SKM-1 (cell line): ENCODE measurements around the gene TNFAIP1.
"Not testable (repeated sequence)": the region's sequence is repeated elsewhere in the genome, so short reads cannot be mapped to it uniquely, and the experiment has no call there.

Experiments
- DNase-seq: peaks from one replicate; lab custom pipeline; 2025; ENCODE audit not compliant: unreplicated experiment; lab: John Stamatoyannopoulos, UW

TNFAIP1 gene

DNA sequence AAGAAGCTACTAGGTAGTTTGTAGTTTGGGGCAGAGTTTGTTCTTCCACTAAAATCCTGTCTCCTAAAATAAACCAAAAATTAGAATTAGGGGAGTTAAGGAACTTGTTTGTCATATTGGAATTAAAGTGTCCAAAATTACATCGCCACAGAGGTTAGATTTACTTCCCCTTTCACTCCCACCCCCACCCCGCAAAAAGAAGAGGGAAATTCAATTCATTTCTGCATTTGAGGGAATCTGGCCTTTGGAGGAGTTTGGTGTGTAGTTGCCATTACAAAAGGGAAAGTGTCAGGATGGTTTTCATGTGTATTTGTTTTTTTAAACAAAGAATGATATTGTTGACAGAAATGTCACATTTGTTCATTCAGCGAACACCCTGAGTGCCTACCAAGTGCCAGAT lies 10.8 kb upstream of the TNFAIP1 start:
- DNase-seq, result no peak

DNA sequence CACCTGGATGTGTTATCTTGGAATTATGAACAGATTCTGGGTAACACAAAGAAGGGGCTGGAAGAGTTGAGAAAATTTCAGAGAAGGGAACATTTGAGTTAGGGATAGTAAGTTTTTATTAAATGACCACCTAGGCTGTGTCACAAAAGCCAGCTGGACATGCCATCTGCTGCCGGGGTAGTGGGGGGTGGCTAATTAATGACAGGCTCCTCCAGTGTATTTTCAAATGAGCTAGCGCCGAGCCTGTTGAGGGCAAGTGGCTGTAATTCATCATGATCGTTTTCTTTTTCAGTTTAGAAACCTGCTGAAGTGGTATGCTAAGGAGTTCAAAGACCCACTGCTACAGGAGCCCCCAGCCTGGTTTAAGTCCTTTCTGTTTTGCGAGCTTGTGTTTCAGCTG lies 10.3 kb upstream of the TNFAIP1 start:
- DNase-seq, result no peak

DNA sequence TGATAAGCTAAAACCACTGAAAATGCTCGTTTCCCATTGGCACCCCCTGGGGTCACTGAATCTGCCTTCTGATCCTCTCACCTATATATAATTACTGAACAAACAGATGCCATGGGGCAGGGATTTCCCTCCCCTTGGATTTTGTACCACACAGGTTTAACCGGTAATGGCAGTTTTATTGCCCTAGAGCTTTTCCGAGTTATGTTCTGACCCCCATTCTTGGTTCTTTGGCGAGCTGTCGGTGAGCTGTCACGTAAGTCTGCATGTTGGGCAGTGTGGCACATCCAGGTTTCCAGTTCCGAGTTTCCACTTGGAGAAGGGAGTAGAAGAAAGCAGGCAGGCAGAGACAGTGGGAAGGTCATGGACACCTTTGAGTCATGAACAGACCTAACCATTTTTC lies 9.4 kb upstream of the TNFAIP1 start:
- DNase-seq, result no peak

DNA sequence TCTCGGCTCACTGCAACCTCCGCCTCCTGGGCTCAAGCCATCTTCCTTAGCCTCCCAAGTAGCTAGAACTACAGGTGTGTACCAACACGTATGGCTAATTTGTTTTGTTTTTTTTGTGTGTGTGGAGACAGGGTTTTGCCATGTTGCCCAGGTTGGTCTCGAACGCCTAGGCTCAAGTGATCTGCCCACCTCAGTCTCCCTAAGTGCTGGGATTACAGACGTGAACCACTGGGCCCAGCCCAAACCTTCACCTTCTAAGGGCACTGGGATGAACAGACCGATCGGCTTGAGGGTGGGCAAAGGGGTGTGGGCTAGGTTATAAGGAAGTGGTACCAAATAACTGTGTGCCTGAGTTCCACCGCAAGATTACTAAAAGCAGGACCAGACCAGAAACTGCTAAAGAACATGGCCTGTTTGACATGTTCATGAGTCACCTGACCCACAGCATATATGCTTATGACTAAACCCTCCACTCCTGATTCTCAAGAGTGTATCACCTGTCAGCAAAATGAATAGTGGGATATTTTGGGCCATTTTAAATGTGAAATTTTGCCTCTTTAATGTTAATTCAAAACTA lies 8.4 kb upstream of the TNFAIP1 start:
- no peak for DNase-seq

DNA sequence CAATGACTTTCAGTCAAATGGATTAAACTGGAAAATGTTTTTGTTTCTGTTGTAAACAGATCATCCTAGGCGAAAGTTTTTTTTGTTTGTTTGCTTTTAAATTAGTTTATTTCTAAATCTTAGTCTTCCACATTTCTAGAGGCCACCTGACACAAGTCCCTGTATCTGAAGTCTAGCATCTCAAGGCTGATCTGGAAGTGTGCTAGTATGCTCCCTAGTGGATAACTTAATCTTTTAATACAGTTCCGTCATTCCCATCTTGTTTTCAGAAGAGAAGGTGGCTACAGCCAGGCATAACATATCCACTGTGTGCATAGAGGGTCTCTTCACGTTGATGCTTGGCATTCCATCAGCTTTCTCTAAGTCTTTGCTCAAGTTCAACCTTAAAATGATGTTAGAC lies 7.9 kb upstream of the TNFAIP1 start:
- DNase-seq, result no peak

DNA sequence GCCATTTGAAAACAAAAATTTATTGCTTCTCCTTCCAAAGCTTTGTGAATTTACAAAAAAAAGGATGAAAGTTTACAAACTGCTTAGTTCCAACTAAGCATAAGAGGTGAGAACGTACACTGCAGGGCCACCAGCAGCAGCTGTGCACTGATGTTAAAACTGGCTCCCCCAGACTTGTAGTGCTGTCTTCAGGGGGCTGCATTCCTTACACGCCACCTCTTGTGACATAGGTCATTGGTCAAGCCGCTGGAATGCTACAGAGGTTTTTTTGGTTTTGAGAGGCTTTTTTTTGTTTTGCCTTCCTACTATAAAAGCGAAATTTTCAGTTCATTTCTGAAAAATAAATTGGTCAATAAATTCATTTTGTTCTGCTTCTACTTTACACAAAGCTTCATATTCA lies 7.2 kb upstream of the TNFAIP1 start:
- no peak for DNase-seq

DNA sequence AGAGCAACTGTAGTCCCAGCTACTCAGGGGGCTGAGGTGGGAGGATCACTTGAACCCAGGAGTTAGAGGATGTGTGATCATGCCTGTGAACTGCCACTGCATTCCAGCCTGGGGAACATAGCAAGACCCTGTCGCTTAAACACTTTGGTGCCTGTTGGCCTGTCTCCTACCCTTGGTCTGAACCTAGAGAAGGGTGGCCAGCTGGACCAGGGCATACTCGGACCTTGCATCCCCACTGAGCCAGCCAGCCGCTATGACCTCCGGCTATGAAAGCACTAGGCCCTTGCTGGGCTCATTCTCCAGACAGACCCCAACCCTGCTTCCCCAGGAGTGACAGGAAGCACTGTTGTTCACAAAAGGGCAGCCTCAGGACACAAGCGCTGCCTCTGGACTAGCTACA lies 4.9 kb upstream of the TNFAIP1 start:
- no peak for DNase-seq

DNA sequence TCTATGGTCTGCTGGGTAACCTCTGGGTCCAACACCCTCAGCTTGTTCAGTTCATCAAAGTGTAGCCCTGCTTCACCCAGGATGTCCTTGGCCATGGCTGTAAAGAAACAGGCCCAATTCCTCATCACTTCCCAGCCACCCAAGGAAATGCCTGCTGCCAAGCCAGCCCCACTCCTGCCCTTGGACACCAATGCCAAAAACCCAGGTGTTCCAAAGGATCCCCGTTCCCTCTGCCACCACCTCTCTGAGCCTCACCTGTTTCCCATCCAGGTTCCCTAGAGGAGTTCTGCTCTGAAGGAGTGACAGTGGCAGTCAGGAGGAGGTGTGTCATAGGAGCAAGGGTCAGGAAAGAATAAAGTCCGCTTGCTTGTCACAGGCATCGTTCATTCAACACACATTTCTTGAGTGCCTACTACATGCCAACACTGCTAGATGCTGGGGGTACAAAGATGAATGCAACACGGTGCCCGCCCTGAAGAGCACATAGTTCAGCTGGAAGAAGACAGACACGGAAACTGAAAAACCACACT lies 3.6 kb upstream of the TNFAIP1 start:
- DNase-seq, result no peak

DNA sequence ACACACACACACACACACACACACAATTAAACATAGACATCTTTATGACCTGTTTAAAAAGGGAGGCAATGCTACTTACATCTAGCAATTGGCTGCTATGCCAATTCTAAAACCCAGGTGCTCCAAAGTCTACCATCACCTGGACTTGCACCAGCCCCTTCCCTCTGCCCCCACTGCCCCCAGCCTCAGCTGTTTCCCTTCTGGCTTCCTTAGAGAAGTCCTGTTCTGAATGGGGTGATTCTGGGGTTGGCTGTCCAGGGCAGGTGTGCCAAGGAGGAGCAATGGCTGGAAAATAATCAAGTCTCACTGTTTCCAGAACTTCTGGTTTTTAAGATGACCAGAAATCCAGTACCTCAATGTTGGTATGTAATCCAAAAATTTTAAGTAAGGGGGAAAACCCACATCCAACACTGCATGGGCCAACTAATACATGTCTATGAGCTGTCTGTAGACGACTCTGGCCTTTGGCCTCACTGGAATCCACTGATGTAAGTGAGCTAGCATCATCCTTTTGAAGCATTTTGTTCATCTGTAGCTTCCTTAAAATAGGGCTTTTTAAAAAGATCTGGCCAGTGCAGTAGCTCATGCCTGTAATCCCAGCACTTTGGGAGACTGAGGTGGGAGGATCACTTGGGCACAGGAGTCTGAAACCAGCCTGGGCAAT lies 2.3 kb upstream of the TNFAIP1 start:
- no peak for DNase-seq

DNA sequence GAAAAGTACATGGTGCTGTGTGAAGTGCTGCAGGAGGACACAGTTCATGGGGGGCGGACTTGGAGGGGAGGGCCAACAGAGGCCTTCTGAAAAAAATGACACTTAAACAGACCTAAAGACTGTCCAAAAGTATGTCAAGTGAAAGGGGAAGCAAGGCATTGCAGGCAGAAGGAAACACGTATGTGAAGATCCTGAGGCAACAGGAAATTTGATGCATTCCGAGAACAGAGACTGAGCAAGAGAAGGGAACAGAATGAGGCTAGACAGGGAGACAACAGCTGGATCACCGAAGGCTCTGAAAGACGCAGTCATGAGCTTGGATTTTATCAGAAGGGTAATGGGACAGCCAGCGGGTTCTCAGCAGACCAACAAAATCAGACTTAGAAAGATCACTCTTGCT lies 1.4 kb upstream of the TNFAIP1 start:
- DNase-seq, result no peak

DNA sequence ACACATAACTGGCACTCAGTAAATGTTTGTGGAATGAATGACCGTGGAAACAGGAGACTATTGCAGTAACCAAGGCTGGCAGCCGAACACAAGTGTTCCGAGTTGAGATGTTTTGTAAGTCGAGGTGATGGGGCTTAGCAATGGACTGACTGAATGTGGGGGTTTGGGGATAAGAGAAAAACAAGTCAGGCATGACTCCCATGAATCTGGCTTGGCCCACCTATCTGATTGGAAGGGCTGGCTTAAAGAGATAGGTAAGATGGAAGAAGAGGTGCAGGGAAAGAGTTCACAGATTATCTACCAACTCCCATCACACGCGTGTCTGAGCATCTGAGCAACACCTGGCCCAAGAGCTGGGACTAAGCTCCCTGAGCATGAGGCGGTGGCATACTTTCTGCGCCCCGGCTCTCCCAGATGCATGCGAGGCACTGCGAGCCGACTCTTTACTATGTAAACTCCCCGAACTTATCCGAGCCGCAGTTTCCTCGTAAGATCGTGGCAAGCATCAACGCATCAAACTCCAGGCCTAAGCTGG lies 828 bp upstream of the TNFAIP1 start:
- no peak for DNase-seq

DNA sequence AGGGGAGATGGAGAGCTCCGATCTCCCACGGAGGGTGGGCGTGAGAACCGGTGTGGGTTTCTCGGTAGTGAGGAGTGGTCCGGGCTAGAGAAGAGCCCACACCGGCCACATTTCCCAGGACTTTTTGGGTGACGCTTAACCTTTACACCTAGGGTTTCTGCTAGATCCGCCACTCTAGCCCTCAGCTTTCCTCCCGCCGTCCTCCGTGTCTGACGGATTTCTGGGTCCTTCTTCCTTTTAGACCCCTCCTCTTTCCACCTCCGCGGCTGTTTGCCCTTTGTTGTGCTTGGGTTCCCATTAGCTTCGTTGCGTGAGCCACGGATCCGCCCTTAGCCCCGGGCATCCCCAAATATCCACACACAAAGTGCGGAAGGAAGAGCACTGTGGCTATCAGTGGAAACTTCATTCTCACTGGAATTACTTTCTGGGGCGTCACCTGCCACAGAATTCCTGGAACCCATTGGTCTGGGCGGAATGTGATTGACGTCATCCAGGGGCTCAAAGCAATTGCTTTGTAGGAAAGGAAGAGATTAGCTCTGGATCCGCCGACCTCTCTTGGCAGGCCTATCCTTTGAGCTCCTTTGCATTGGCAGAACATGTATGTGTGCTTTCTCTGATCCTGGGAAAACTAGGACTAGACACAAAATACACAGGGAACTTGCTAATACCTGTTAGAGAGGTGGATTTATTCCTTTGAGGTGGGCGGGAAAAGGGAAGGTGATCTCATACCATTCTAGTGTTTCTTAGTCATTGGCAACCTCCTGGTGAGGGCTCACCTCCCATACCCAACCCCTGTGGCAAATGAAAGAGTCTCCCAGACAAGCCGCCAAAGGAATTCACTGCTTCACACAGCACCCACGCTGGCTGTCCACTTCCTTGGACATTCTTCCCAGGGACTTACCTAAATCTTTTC lies 654 bp downstream of the TNFAIP1 start:
- DNase-seq, result no peak

DNA sequence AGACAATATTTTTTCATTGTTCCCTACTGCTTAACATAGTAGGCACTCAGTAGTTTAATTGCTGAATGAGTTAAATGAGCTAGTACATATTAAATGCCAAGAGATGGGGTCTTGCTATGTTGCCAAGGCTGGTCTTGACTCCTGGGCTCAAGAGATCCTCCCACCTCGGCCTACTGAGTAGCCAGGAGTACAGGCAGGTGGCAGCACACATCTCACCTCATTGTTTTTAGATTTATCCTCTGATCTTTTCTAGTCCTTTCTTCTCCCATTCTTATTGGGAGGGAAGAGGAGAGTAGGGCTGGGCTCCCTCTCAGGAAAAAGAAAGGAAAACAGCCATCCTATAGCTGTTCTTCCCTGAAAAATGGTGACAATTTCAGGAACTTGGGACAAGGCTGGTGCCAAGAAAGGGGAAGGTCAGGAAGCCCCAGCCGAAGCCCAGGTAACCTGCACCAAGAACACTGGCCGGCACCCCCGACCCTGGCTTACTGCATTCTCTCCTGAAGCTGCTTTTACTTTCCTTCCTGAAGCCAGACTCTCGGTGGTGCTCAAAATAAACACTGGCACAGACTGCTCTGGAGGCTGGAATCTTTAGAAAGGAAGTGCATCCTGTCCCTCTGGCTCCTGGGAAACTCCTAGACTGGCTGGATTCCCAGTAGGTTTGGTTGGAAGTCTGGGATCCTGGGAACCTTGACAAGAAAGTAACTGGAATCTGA lies 2.7 kb downstream of the TNFAIP1 start:
- DNase-seq, result no peak

DNA sequence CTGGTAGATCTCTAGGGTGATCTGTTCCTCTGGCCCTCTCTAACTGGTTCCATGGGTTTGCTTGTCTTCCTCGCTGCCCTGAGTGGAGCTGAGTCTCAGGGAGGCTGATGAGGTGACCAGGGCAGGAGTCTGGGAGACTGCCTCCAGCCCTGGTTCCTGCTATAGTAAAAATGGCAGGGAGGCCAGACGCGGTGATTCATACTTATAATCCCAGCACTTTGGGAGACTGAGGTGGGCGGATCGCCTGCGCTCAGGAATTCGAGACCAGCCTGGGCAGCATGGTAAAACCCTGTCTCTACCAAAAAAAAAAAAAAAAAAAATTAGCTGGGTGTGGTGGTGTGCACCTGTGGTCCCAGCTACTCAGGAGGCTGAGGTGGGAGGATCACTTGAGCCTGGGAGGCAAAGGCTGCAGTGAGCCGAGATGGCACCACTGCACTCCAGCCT lies 3.2 kb downstream of the TNFAIP1 start:
- DNase-seq, result not testable (repeated sequence)

DNA sequence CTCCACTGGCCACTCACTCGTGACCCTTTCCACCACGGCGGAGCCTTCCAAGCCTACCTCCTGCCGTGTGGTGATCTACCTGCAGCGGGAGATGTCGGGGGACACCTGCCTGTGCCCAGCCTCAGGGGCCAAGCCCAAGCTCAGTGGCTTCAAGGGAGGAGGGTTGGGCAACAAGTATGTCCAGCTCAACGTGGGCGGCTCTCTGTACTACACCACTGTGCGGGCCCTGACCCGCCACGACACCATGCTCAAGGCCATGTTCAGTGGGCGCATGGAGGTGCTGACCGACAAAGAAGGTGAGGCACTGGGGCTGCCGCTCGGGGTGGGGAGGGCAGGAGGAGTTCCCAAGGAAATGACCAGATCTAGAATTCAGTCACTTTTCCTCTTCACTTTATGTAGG lies 3.9 kb downstream of the TNFAIP1 start:
- no peak for DNase-seq

DNA sequence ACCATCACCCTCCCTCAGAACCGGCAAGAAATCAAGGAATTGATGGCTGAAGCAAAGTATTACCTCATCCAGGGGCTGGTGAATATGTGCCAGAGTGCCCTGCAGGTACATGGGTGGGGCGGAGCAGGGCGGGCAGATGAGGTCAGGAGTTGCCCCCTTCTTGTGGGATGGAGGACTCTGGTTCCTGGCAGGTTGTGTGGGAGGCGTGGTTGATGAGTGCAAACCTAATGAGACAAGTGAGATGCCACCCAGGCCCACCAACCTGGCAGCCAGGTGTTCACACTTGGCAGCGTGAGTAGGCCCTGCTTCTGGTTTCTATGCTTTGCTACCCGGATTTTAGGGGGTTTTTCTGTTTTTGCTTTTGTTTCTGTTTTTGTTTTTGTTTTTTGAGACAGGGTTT lies 4.8 kb downstream of the TNFAIP1 start:
- DNase-seq, result no peak

DNA sequence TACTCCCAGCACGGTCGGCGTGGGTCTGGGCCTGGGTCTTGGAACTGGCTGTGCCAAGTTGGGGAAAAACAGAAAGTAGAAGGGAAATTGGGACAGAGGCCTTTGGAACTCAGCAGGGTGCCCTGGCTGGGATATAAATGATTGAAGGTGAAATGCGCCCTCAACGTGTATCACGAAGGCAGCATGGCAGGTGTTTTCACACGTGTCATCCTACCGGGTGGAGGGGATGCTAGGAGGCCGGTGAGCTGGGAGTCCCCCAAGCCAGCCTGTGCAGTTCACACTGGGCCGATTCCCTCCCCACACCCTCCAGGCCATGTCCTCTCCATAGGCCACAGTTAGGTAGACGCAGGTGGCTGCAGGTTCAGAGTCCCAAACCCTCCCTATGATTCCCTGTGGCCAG lies 6.0 kb downstream of the TNFAIP1 start:
- no peak for DNase-seq

DNA sequence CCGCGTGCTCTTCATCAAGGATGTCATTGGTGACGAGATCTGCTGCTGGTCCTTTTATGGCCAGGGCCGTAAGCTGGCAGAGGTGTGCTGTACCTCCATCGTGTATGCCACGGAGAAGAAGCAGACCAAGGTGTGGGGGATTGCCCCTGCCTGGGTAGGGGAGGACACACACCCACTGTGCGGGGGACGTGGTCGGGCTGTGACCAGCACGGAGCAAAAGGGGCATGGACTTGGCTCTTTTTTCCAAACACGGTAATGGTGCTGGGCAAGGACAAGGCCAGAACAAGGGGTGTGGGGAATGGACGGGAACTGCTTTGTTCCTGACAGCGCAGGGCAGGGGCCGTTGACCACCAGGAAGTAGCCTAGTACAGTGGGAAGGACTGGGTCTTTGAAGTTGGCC lies 6.8 kb downstream of the TNFAIP1 start:
- no peak for DNase-seq

DNA sequence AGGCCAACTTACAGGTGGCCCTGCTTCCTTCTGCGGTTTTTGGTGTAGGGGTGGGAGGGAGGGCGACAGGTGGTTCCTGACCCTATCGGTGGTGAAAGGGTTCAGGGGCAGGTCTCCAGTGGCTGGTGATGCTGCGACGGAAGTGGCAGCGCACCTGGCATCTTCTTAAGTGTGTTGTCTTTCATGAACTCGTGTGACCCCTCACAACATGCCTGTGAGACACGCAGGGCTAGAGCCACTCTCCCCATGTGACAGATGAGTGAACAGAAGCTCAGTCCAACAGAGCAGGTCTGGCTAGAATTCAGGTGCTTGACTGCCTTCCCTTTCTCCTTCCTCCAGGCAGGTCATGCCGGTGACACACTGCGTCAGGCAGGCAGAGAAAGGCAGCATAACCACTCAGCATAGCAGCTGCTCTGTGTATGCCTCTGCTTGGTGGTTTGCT lies 8.0 kb downstream of the TNFAIP1 start:
- DNase-seq, result no peak

DNA sequence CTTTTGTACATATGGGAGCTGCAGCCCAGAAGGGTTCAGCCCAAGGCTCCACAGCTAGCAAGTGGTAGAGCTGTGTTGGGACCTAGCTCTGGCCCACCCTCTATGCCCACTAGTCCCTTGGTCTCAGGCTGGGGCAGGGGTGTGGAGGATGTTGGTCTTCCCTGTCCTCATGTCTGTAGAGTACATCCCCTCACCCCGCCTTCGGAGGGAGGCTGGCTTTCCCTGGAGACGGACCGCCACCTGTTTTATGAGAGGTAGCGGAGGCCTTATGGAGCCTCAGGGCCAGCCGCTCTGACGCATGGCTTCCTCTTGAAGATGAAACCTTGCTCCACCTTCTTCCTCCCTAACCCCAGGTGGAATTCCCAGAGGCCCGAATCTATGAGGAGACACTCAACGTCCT lies 8.4 kb downstream of the TNFAIP1 start:
- no peak for DNase-seq

DNA sequence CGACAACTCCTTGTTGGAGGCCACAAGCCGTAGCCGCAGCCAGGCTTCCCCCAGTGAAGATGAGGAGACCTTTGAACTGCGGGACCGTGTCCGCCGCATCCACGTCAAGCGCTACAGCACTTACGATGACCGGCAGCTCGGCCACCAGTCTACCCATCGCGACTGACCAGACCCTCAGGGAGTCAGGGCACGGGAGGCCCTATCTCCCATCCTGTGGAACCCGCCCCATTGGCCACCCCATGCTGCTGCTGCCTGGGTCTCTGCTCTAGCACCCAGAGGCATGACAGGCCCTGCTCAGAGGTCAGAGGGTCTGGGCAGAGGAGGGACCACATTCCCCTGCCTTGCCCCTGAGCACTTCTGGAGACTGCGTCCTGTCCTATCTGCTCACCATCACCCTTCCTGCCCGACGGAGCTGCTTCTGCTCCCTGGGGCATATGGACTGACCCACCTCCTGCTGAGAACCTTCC lies 8.9 kb downstream of the TNFAIP1 start:
- no peak for DNase-seq
